Measurements from ENCODE around the gene ACTL10. TPM values are rescaled to one million over a fixed set of nuclear protein-coding genes. Genes with fewer than 3 reads are reported as not detected.

The ACTL10 gene
- total RNA-seq, 1 donor: 1.7 TPM

DNA sequence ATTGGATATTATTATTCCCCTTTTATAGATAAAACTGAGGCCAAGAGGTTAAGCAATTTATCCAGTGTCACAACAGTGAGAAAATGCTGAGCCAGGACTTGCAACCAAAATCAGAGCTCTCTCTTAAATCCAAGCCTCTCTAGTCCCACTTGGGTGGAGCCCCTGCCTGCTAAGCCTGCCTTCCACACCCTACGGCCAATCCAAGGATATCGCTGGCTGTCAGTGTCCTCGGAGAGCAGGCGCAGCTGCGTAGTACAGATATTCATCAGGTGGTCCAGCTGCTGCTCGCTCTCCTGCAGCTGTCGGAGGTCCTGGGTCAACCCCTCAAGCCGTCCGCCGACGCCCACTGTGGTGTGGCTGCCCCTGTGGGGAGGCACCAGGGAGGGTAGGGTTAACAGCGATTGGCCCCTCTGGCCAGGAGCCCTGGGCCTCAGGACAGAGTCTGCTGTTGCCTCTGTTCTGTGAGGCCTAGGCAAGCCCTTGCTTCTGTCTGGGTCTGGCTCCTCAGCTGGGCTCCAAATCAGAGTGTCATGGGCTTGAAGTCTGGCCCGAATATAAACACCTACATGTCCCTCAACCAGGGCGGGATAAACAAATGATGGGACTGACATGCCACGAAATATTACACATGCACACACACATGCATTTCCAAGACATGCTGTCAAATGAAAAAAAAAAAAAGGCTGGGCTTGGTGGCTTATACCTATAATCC, 11.4 kb downstream of the ACTL10 start:
- DNase-seq (ENCODE audit: low read depth): peak; percentile 35
- TF ChIP-seq, protein P1, sequence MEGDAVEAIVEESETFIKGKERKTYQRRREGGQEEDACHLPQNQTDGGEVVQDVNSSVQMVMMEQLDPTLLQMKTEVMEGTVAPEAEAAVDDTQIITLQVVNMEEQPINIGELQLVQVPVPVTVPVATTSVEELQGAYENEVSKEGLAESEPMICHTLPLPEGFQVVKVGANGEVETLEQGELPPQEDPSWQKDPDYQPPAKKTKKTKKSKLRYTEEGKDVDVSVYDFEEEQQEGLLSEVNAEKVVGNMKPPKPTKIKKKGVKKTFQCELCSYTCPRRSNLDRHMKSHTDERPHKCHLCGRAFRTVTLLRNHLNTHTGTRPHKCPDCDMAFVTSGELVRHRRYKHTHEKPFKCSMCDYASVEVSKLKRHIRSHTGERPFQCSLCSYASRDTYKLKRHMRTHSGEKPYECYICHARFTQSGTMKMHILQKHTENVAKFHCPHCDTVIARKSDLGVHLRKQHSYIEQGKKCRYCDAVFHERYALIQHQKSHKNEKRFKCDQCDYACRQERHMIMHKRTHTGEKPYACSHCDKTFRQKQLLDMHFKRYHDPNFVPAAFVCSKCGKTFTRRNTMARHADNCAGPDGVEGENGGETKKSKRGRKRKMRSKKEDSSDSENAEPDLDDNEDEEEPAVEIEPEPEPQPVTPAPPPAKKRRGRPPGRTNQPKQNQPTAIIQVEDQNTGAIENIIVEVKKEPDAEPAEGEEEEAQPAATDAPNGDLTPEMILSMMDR (IDR thresholded peaks at IDR 0.05; ENCODE audit: insufficient read depth, low read depth, low read length): no peak

DNA sequence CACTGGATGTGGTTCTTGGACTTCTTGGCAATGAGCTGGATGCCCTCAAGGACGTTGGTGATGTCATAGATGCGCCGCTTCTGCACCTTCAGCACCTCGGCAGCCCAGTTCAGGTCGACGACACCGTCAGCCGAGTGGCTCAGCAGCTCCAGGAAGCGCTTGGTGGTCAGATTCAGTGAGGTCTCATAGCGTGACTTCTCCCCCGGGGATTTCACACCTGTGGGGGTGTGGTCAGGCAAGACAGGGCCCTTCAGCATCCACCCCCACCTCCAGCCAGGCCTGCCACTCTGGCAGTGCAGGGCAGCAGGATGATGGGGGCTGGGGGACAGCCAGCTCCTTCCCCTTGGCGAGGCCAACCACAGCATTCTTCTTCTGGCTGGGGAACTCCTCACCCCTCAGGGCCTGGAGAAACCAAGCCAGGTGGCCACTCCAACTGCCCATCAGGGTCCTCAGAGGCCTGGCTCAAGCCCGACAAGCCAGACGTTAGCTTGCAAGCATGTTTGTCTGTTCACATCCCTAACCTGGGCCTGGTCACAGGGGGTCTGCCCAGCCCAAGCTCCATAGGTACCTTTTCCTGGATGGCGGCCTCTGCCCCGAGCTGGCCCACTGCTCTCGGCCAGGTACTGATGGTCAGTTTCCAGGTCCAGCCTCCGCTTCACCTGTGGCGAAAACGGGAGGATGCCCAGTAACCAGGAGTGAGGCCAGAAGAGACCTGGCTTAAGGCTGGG, 13.2 kb downstream of the ACTL10 start:
- DNase-seq (ENCODE audit: low read depth): no peak
- TF ChIP-seq, protein P1 (IDR thresholded peaks at IDR 0.05; ENCODE audit: insufficient read depth, low read depth, low read length): no peak
- H3K4me3 ChIP-seq (ENCODE audit: low read depth, low read length): no peak overlapping the region

More for the DNA sequence above, 11.4 kb downstream of the ACTL10 start:
- H3K4me3 ChIP-seq (ENCODE audit: low read depth, low read length): no peak overlapping the region

DNA sequence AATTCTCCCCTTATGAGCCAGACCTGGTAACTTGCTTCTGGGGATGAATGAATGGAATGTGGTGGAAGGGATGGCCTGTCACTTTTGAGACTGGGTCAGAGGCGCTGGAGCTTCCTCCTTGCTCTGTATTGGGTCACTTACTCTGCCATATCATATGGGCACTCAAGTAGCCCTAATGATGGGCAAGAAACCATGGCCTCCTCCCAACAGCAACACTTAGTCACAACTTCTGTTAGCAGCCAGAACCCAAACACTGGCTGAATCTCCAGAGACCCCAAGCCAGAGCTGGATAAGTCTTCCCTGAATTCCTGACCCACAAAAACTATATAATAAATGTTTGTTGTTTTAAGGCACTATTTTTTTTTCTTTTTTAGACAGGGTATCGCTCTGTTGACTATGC, 13.9 kb downstream of the ACTL10 start:
- DNase-seq (ENCODE audit: low read depth): no peak
- TF ChIP-seq, protein P1 (IDR thresholded peaks at IDR 0.05; ENCODE audit: insufficient read depth, low read depth, low read length): no peak
- no peak overlapping the region for H3K4me3 ChIP-seq (ENCODE audit: low read depth, low read length)

DNA sequence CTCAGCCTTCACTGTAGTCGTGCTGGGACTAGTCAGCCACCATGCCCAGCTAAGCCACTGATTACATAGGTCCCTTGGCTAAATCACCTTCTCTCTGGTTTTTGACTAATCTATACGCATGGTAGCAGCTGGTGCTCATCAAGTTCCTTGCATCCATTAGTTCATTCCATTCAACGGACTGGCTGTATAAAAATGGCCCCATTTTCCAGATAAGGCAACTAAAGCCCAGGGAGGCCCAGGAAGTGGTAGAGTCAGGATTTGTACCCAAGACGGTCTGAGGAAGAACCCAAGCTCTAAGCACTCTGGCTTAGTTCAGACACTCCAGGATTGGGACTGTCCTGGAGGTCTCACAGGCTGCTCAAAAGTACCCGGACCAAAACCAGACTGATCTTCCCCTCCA, 14.5 kb downstream of the ACTL10 start:
- DNase-seq (ENCODE audit: low read depth): no peak
- TF ChIP-seq, protein P1 (IDR thresholded peaks at IDR 0.05; ENCODE audit: insufficient read depth, low read depth, low read length): no peak
- H3K4me3 ChIP-seq (ENCODE audit: low read depth, low read length): no peak overlapping the region

DNA sequence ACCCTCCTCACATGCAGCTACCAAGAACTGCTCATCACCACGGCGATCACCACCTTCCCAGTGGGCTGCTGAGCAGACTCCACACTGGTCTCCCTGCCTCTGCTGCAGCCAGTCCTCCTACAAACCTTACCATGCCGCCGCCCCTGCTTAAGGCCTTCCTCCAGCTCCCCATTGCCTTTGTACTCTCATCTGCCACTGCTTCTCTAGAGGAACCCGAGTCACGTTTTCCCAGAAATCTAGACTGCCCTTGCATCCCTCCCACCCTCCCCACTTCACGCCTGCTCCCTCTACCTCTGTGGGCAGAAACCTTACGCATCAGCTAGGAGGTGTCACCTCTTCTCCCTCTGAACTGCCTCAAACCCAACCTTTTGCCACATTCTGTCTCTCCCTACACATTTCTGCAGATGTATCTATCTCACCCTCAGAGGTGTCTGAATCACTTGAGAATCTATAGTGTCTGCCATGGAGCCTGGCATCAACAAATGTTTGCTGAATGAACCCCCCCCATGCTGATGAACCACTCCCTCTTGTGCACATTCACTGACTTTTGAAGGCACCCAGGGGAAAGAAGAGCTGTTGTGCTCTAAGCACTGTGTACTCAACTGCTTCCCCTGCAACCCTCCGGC, 15.1 kb downstream of the ACTL10 start:
- no peak for DNase-seq (ENCODE audit: low read depth)
- no peak overlapping the region for H3K4me3 ChIP-seq (ENCODE audit: low read depth, low read length)
- TF ChIP-seq, protein P1 (IDR thresholded peaks at IDR 0.05; ENCODE audit: insufficient read depth, low read depth, low read length): no peak

DNA sequence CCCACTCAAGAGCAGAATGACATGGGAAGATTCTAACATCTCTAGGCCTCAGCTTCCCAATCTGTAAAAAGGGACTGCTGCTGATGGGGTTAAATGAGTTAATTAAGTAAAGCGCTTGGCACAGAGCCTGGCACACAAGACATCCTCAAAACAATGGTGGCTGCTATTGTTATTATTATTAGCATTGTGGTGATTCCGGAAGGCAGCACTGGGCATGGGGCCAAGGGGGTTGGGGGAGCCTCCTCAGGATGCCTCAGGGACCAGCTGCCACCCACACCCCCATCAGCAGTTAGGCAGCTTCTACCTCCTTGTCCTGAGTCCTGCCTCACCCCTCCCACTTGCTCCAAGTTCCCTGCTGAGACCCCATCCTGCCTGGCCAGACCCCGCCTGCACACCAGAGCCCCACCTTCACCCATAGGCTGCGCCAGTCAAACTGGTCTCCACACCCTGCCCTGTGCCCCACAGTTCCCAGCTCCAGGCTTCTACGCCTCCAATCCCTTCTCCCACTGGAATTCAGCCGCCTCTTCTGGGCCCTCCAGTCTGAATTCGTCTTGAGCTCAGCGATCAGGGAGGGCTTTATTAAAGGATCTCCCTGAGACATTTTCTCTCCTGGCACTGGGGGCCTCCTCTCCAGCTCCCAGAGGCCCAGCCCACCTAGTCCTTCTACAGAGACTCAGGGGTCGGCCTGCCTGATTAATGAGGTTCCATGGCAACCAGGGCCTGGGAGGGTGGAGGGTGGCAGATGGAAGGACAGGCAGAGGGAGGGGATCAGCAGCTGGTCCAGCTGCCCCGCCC, 18.0 kb downstream of the ACTL10 start:
- DNase-seq (ENCODE audit: low read depth): no peak
- TF ChIP-seq, protein P1 (IDR thresholded peaks at IDR 0.05; ENCODE audit: insufficient read depth, low read depth, low read length): no peak
- peak overlapping the region; percentile 54 for H3K4me3 ChIP-seq (ENCODE audit: low read depth, low read length)
